22Rv1 (cell line): ENCODE data around the gene NR4A3.

ENCODE experiments used
- ZFX ChIP-seq: fragments of 450-650 bp; IDR thresholded peaks from 2 replicates; pipeline ENCODE4 v1.6.1; 2017; ENCODE audit warnings: antibody characterized with exemption, borderline replicate concordance
- TF ChIP-seq, protein P1 (sequence below): fragments of 450-650 bp; IDR thresholded peaks from 2 replicates; pipeline ENCODE4 v1.5.1; 2017; ENCODE audit warnings: mild to moderate bottlenecking

DNA sequence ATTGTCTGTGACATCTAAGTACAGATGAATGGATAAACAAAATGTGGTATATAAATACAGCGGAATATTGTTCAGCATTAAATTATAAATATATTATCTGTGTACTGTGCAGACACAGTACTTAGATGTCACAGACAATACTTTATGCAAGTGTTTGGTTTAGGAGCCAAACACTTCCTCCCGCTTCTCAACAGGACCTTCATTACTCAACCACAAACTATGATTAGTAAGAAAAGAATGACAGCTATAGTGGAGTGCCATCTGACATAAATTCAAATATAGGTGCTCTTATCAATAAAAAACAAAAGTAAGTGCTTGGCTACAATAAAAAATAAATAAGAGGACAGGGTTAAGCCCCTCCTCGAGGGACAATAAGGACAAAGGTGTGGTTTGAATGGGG, 45.9 kb downstream of the NR4A3 start:
- TF ChIP-seq, protein P1, sequence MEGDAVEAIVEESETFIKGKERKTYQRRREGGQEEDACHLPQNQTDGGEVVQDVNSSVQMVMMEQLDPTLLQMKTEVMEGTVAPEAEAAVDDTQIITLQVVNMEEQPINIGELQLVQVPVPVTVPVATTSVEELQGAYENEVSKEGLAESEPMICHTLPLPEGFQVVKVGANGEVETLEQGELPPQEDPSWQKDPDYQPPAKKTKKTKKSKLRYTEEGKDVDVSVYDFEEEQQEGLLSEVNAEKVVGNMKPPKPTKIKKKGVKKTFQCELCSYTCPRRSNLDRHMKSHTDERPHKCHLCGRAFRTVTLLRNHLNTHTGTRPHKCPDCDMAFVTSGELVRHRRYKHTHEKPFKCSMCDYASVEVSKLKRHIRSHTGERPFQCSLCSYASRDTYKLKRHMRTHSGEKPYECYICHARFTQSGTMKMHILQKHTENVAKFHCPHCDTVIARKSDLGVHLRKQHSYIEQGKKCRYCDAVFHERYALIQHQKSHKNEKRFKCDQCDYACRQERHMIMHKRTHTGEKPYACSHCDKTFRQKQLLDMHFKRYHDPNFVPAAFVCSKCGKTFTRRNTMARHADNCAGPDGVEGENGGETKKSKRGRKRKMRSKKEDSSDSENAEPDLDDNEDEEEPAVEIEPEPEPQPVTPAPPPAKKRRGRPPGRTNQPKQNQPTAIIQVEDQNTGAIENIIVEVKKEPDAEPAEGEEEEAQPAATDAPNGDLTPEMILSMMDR = no peak
- TF ChIP-seq ZFX = no peak
